GM15510 (cell line): ENCODE data around the gene CNIH4.

Experiments
- POLR2A ChIP-seq: IDR thresholded peaks from 3 replicates; pipeline ENCODE4 v1.6.1; 2011; ENCODE audit warnings: borderline replicate concordance; ENCODE audit not compliant: insufficient read length; ENCODE audit errors: extremely low read depth

The CNIH4 gene

GRCh38 chr1:224425279-224425884 is 68.7 kb downstream of the CNIH4 start:
- TF ChIP-seq POLR2A, result no peak

GRCh38 chr1:224427346-224427745 is 70.7 kb downstream of the CNIH4 start:
- TF ChIP-seq POLR2A, result no peak
